ENCODE measurements around the gene IQSEC3.

DNA sequence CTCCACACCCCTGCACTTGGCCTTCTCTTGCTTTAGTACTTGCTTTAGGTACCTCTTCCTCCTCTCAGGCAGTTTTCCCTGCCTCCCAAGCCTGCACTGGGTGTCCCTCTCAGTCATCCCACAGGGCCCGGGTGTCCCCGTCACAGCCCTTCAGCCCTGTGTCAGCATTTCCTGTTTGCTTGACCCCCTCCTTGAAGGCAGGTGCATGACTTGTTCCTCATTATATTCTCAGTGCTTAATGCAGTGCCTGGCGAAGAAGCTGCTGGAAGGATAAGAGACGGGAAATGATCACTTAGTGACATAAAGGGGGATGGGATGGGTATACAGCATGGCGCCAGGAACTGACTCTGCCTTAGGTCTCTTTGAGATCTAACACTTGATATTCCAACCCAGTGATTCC is 61.5 kb downstream of the IQSEC3 start:
- TF ChIP-seq, protein P1, sequence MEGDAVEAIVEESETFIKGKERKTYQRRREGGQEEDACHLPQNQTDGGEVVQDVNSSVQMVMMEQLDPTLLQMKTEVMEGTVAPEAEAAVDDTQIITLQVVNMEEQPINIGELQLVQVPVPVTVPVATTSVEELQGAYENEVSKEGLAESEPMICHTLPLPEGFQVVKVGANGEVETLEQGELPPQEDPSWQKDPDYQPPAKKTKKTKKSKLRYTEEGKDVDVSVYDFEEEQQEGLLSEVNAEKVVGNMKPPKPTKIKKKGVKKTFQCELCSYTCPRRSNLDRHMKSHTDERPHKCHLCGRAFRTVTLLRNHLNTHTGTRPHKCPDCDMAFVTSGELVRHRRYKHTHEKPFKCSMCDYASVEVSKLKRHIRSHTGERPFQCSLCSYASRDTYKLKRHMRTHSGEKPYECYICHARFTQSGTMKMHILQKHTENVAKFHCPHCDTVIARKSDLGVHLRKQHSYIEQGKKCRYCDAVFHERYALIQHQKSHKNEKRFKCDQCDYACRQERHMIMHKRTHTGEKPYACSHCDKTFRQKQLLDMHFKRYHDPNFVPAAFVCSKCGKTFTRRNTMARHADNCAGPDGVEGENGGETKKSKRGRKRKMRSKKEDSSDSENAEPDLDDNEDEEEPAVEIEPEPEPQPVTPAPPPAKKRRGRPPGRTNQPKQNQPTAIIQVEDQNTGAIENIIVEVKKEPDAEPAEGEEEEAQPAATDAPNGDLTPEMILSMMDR (conservative IDR thresholded peaks at IDR 0.05; ENCODE audit: low read depth, low read length), result no peak
- TF ChIP-seq EZH2 (IDR thresholded peaks at IDR 0.05; ENCODE audit: borderline replicate concordance, low read depth, low read length, poor library complexity, severe bottlenecking), result no peak

All from A673 (cell line).